ENCODE results near the gene CHN1.
A peak's percentile ranks its signal among the peaks of the same experiment; 100 is the strongest.

The CHN1 gene

GRCh38 chr2:175004980-175005732 is at the start of gene CHN1:
CHN1 (minus strand) TSS chr2:175005381; CDS start chr2:175004912, 469 bp downstream.
- TF ChIP-seq CTCF (IDR thresholded peaks at IDR 0.05; ENCODE audit: extremely low read depth, missing control alignments) = no peak
- DNase-seq (ENCODE audit: low spot score) = peak; percentile 75

GRCh38 chr2:175054340-175054739 is 49.2 kb upstream of the CHN1 start:
- no peak for TF ChIP-seq CTCF (IDR thresholded peaks at IDR 0.05; ENCODE audit: extremely low read depth, missing control alignments)
- no peak for DNase-seq (ENCODE audit: low spot score)

- no peak for DNase-seq (ENCODE audit: low spot score)
- no peak for TF ChIP-seq CTCF (IDR thresholded peaks at IDR 0.05; ENCODE audit: extremely low read depth, missing control alignments)
These were observed 44.5 kb upstream of the CHN1 start for GRCh38 chr2:175049661-175050060.

GRCh38 chr2:175048275-175048674 is 43.1 kb upstream of the CHN1 start:
- TF ChIP-seq CTCF (IDR thresholded peaks at IDR 0.05; ENCODE audit: extremely low read depth, missing control alignments) = no peak
- DNase-seq (ENCODE audit: low spot score) = peak; percentile 10

GRCh38 chr2:175039490-175039889 is 34.3 kb upstream of the CHN1 start:
- DNase-seq (ENCODE audit: low spot score) = no peak
- no peak for TF ChIP-seq CTCF (IDR thresholded peaks at IDR 0.05; ENCODE audit: extremely low read depth, missing control alignments)

- TF ChIP-seq CTCF (IDR thresholded peaks at IDR 0.05; ENCODE audit: extremely low read depth, missing control alignments) = no peak
- DNase-seq (ENCODE audit: low spot score) = no peak
These were observed 33.9 kb upstream of the CHN1 start for GRCh38 chr2:175039031-175039430.

- no peak for TF ChIP-seq CTCF (IDR thresholded peaks at IDR 0.05; ENCODE audit: extremely low read depth, missing control alignments)
- no peak for DNase-seq (ENCODE audit: low spot score)
These were observed 32.8 kb upstream of the CHN1 start for GRCh38 chr2:175037941-175038340.
